Dermis microvascular lymphatic vessel endothelial cell (primary cell): ENCODE measurements around the gene FAM131B. TPM values are rescaled to one million over a fixed set of nuclear protein-coding genes. Genes with fewer than 3 reads are reported as not detected.
"Not testable (repeated sequence)": the region's sequence is repeated elsewhere in the genome, so short reads cannot be mapped to it uniquely, and the experiment has no call there.

Experiments used
- DNase-seq, 2 donors: peaks; one replicate each; pipeline versions ENCODE4 v3.0.0 to v3.0.0-alpha.2; 2010; ENCODE audit warnings: low read depth in 2 of 2
- total RNA-seq: library from RNA; depleted of rRNA; stranded (reverse); fragments of >200 nt; gene quantifications from 2 replicates; pipeline ENCODE4 v1.2.1, GENCODE V29; 2014

Gene FAM131B
- total RNA-seq = 0.13 TPM in 2 replicates

GRCh38 chr7:143362131-143363015, at the start of gene FAM131B:
Gene FAM131B (minus strand): TSS chr7:143362713. CDS start chr7:143362603, 110 bp downstream.
- no peak for DNase-seq

DNA sequence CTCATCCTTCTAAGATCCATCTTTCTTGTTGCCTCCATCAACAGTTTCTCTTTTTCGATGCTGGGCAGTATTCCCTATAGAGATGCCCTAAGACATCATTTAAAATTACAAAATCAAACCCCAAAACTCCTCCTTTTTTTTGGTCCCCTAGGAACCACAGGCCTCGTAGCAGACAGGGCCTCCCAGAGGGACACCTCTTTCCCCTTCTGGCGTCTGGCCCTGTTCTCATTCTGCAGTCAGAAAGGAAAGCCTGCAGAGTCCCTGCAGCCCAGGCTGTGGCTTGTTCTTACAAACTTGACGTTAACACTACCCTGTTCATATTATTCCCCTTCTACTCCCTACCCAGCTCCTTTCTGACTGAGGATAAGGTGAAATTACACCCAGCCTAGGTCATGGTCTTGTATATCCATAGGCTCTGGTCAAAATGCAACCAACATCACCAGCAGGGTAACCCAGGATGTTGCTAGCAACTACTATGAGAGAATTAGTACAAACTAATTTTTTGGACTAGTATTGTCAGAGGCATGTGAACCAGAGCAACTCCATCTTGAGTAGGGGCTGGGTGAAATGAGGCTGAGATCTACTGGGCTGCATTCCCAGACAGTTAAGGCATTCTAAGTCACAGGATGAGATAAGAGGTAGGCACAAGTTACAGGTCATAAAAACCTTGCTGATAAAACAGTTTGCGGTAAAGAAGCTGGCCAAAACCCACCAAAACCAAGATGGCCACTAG, 49.6 kb upstream of the FAM131B start:
- DNase-seq = no peak

DNA sequence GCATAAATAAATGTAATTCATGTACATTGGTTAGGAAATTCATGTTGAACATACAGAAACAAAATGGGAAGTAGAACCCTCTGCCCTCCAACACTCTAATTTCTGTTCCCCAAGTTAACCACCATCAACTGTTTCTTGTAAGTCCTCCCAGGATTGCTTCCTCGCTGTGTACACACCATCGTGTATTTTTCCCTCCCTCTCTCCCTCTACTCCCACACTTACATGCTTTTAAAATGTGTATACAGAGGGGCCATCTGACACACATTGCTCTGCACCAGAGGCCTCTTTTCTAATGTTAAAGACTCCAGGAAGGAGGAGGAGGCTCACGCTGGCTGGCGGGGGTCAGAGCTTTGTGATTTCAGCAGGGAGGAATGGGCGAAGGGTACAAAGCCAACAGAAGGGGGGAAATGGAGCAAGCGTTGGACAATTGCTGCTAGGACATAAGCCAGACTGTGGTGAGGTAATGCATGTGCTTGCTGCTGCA, 48.0 kb upstream of the FAM131B start:
- no peak for DNase-seq

DNA sequence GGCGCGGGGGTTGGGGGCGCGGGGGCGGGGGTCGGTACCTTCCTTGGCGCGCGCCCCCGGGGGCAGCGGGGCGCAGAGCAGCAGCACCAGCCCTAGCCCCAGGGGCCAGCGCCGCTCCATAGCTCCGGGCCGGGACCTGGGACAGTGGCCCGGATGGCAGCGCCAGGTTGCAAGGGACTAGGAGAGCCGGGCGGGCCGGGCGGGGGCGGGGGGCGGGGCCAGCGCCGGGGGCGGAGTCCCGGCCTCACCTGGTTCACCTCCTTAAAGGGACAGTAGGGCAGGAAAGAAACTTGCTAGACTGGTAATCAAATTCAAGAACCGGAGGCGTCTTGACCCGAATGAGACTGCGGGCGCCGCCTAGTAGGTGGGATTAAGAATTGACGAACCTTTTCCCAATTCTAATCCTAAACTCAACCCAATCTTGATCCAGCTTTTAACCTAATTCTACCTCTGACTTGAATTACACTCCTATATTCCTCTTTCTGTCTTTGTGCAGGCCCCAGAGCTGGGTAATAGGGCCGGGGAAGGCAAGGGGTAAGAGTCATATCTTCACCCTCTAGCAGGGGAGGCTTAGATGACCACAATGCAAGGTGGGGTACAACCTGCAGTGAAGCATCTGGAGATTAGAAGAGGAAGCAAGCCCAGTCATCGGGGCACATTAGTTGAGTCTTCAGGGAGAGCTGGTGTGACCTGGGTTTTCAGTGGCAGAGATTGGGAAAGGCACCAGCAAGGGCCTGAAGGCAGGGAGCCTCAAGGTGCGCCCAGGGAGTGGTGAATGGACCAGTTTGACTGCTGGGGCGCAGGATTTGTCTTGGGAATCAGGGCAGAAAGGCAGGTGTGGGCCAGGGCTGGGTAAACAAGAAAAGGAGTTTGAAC, 46.4 kb upstream of the FAM131B start, which contains the start of gene EPHA1:
Gene EPHA1, minus strand, starts transcription at position 171 of the 876 bp plus-strand sequence. Its CDS starts 51 bp downstream, at position 120.
- no peak for DNase-seq

- no peak for DNase-seq
Observed at GRCh38 chr7:143408252-143408685, 45.8 kb upstream of the FAM131B start.

GRCh38 chr7:143407287-143408251, 45.1 kb upstream of the FAM131B start:
- no peak for DNase-seq

GRCh38 chr7:143406002-143406357, 43.5 kb upstream of the FAM131B start:
- no peak for DNase-seq

DNA sequence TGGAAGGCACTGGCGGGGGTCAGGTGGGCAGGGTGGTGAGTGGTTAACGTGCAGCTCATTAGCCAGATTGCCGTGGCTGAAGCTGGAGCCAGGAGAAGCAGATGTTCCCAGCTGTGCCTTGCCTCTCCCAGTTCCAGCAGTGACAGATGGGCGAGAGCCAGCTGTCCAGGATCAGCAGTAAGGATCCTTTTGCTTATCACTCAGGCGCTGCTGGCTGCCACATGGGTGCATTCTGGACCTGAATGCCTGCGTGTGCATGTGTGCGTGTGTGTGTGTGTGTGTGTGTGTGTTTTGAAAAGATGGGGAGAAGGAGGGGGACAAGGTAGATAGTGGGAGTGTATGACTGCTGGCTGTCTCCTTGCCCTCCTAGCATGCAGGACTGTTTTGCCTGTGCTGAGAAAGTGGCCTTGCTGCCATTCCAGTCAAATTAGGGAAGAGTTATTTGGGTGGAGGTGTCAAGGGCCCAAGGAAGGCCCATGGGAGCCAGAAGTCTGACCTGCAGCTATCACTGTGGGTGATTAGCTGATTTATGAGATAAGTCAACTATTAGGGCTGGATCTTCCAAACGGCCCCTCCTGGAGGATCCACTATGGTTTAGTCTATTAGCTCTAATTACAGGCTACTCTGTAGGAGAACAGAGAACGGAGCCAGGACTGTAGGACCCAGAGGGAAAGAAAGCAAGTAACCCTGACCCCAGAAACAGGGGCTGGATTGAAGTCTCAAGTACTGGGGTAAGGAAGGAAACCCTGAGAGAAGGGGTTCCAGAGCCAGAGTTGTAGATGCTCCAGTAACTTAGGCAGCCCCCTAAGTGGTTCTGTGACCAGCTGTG, 42.9 kb upstream of the FAM131B start:
- DNase-seq = no peak

DNA sequence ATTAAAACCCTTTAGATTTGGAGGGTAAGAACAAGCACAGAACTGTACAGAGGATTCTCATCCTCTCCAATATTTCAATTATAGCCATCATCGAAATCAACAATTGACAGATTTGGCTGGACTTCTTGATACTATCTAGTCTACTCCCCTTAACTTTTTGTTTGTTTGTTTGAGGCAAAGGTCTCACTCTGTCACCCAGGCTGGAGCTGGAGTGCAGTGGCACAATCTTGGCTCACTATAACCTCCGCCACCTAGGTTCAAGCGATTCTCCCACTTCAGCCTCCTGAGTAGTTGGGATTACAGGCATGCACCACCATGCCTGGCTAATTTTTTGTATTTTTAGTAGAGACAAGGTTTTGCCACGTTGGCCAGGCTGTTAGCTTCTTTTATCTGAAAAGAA, 39.7 kb upstream of the FAM131B start:
- not testable (repeated sequence) for DNase-seq

GRCh38 chr7:143401265-143401664, 38.8 kb upstream of the FAM131B start:
- DNase-seq = no peak

GRCh38 chr7:143399642-143400041, 37.1 kb upstream of the FAM131B start:
- no peak for DNase-seq

GRCh38 chr7:143399151-143399550, 36.6 kb upstream of the FAM131B start:
- DNase-seq = no peak

DNA sequence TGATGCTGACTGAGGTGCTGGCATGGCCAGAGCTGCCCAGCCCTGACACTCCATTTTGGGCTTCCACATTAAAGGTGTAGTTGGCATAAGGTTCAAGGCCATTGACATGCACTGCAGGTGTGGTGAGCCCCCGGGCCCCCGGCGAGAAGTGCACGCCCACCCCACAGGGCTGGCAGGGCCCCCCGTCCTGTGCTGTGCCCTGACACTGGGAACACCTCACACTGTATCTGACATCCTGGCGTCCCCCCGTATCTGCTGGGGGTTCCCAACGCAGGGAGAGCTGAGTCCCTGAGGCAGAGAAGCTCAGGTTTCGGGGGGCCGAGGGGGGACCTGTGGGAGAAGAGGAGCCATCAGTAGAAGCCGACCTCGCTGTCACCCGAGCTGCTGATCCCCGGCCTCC, 36.1 kb upstream of the FAM131B start:
- DNase-seq = no peak

DNA sequence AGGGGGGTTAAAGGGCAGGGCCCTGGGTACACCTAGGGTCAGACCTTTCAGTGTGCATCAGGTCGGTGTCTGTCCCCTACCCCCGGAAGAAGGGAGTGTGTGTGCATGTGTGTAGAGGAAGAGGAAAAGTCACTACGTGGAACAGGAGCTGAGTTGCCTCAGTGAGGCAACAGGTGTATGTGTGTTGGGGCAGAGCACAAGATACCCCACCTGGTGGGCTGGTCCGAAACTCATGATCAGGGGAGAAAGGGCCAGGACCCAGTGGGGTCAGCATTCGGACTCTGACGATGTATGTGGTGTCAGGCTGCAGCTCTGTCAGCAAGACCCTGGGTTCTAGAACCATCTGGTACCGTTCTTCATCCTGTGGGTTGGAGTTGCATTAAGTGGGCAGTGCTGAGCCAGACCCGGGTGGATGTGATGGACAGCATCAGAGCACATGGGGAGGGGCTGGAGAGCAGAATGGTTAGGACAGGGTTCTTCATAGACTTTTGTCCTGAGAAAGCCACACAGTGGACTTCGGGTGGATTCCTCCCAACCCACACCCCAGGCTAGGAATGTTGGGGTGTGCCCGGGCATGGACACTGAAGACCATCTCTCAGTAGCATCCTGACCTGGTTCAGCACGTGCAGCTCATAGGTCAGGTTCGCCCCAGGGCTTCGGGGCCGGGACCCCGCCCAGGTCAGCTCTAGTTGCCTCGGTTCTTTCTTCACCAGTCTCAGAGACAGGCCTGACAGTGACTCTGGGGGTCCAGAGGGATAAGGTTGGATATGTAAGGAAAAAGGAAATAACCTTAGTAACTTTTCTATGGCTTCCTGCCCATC, 35.4 kb upstream of the FAM131B start:
- DNase-seq = no peak

- DNase-seq = no peak
Observed at GRCh38 chr7:143396625-143397556, 34.4 kb upstream of the FAM131B start.

- no peak for DNase-seq
Observed at GRCh38 chr7:143396182-143396581, 33.7 kb upstream of the FAM131B start.
